A549 (cell line): ENCODE measurements around the gene MSL1. TPM values are rescaled to one million over a fixed set of nuclear protein-coding genes. Genes with fewer than 3 reads are reported as not detected.

Experiments
- ATAC-seq, 2 experiments: fragments of 200-7000 bp in 1 of 2; fragments of >200 bp in 1 of 2; cut with Nextera tagmentation in 1 of 2; cut with Tn5 transposase in 1 of 2; 3 replicates each; pipeline versions ENCODE4 v1.8.0 to v1.9.1; 2018 to 2020; ENCODE audit warnings: mild to moderate bottlenecking in 1 of 2, moderate library complexity in 1 of 2
- CTCF ChIA-PET: fragments of 300-600 bp; sonication (Branson Sonifier 250); formaldehyde crosslinking; extraction: SDS; loops from one replicate; lab custom pipeline; 2021; ENCODE audit warnings: antibody characterized with exemption, inconsistent platforms; lab: Yijun Ruan, JAX
- POLR2A ChIA-PET: fragments of 350-600 bp; formaldehyde crosslinking; extraction: SDS; loops from one replicate; lab custom pipeline; 2021; ENCODE audit warnings: antibody characterized with exemption, inconsistent platforms; lab: Yijun Ruan, JAX
- DNase-seq, 2 experiments: peaks; one replicate each; pipeline versions ENCODE4 v3.0.0 to v3.0.0-alpha.2; 2011 to 2016; ENCODE audit warnings: low read depth in 1 of 2, low spot score in 1 of 2
- FAIRE-seq: peaks from 2 replicates; lab custom pipeline; 2011; peaks lifted over from hg19 to GRCh38; lab: Jason Lieb, UNC
- H3K27ac ChIP-seq, 2 experiments: fragments of >200 bp; sonication (Bioruptor Twin); formaldehyde crosslinking; 3 replicates each; pipeline ENCODE4 v1.5.1; 2016 to 2017
- H3K4me1 ChIP-seq: fragments of >200 bp; sonication (Bioruptor Twin); formaldehyde crosslinking; 3 replicates; pipeline ENCODE4 v1.6.1; 2016
- H3K4me2 ChIP-seq: fragments of >200 bp; sonication (Bioruptor Twin); formaldehyde crosslinking; 3 replicates; pipeline ENCODE4 v1.6.1; 2016
- H3K4me3 ChIP-seq: fragments of >200 bp; sonication (Bioruptor Twin); formaldehyde crosslinking; 3 replicates; pipeline ENCODE4 v1.5.1; 2016
- H3K9me3 ChIP-seq: fragments of >200 bp; sonication (Bioruptor Twin); formaldehyde crosslinking; 3 replicates; pipeline ENCODE4 v1.6.1; 2016
- BHLHE40 ChIP-seq: IDR thresholded peaks from 2 replicates; pipeline ENCODE4 v1.6.1; 2012; ENCODE audit warnings: low read depth, low read length, inconsistent platforms
- CBX8 ChIP-seq: fragments of 200-600 bp; sonication (generic); IDR thresholded peaks from 2 replicates; pipeline ENCODE4 v1.6.1; 2016
- CHD4 ChIP-seq: fragments of 200-600 bp; sonication (generic); IDR thresholded peaks from 2 replicates; pipeline ENCODE4 v1.6.1; 2016; ENCODE audit warnings: antibody characterized with exemption, mild to moderate bottlenecking, borderline replicate concordance
- EHMT2 ChIP-seq: fragments of 200-600 bp; sonication (generic); IDR thresholded peaks from 2 replicates; pipeline ENCODE4 v1.6.1; 2016; ENCODE audit warnings: antibody characterized with exemption, low read depth, mild to moderate bottlenecking, moderate library complexity
- ESRRA ChIP-seq: fragments of 150-350 bp; IDR thresholded peaks from 2 replicates; pipeline ENCODE4 v1.6.1; 2014; ENCODE audit warnings: mild to moderate bottlenecking, low read length, borderline replicate concordance
- HDAC2 ChIP-seq: fragments of 200-600 bp; sonication (generic); IDR thresholded peaks from 2 replicates; pipeline ENCODE4 v1.6.1; 2016
- HOXB5 ChIP-seq: fragments of 250-450 bp; sonication (Bioruptor Pico); IDR thresholded peaks from 2 replicates; pipeline ENCODE4 v1.5.0; 2020; ENCODE audit warnings: mild to moderate bottlenecking, moderate library complexity
- JUN ChIP-seq, 2 experiments: fragments of >200 bp; sonication (Bioruptor Twin); formaldehyde crosslinking; IDR thresholded peaks; 2 replicates in 1 of 2; 3 replicates in 1 of 2; pipeline ENCODE4 v1.6.1; 2016 to 2017
- JUNB ChIP-seq: fragments of >200 bp; sonication (Bioruptor Twin); formaldehyde crosslinking; IDR thresholded peaks from 2 replicates; pipeline ENCODE4 v1.6.1; 2016
- KDM1A ChIP-seq: fragments of 200-600 bp; sonication (generic); IDR thresholded peaks from 2 replicates; pipeline ENCODE4 v1.6.1; 2016; ENCODE audit warnings: low read depth, mild to moderate bottlenecking
- MAFK ChIP-seq: fragments of 450-650 bp; IDR thresholded peaks from 2 replicates; pipeline ENCODE4 v1.6.1; 2014; ENCODE audit not compliant: partially characterized antibody
- MAZ ChIP-seq: fragments of 150-350 bp; IDR thresholded peaks from 2 replicates; pipeline ENCODE4 v1.6.1; 2014; ENCODE audit warnings: antibody characterized with exemption, low read depth, low read length, borderline replicate concordance
- MYC ChIP-seq: IDR thresholded peaks from 2 replicates; pipeline ENCODE4 v1.6.1; 2012; ENCODE audit warnings: mild to moderate bottlenecking, inconsistent platforms, low read length, improper control_type of control experiment, borderline replicate concordance
- NPAS2 ChIP-seq: fragments of 250-450 bp; sonication (Bioruptor Pico); IDR thresholded peaks from 2 replicates; pipeline ENCODE4 v1.8.0; 2022; ENCODE audit warnings: mild to moderate bottlenecking, moderate library complexity, borderline replicate concordance
- POLR2AphosphoS2 ChIP-seq: conservative IDR thresholded peaks from 2 replicates; pipeline ENCODE4 v1.6.1; 2012; ENCODE audit warnings: low read length, improper control_type of control experiment, inconsistent platforms
- RAD21 ChIP-seq, 2 experiments: fragments of >200 bp in 1 of 2; sonication (Bioruptor Twin) in 1 of 2; formaldehyde crosslinking in 1 of 2; IDR thresholded peaks in 1 of 2; conservative IDR thresholded peaks in 1 of 2; 2 replicates in 1 of 2; 3 replicates in 1 of 2; pipeline ENCODE4 v1.6.1; 2012 to 2018; ENCODE audit warnings: inconsistent platforms in 1 of 2
- SMC3 ChIP-seq: fragments of >200 bp; sonication (Bioruptor Twin); formaldehyde crosslinking; IDR thresholded peaks from 3 replicates; pipeline ENCODE4 v1.6.1; 2018; ENCODE audit warnings: inconsistent platforms
- SREBF2 ChIP-seq: fragments of 450-650 bp; IDR thresholded peaks from 2 replicates; pipeline ENCODE4 v1.6.1; 2014; ENCODE audit warnings: mild to moderate bottlenecking, moderate library complexity
- ZFP36 ChIP-seq: fragments of 450-650 bp; IDR thresholded peaks from 2 replicates; pipeline ENCODE4 v1.6.1; 2014; ENCODE audit warnings: borderline replicate concordance; ENCODE audit not compliant: partially characterized antibody
- WGBS: methylation state at CpG from one replicate; pipeline ENCODE4 v1.1.6; 2017; ENCODE audit errors: missing lambda C conversion rate; 5-methylcytosine and 5-hydroxymethylcytosine counted together
- polyA plus RNA-seq, 4 experiments: library from polyadenylated mRNA; depleted of rRNA in 3 of 4; stranded (reverse); fragments of >200 nt; fragmentation: RNase III in 1 of 4; extraction: RNeasy Plus Mini Kit Qiagen cat#74134 plus additional on column Dnase treatment in 1 of 4; gene quantifications; 2 replicates in 3 of 4; 3 replicates in 1 of 4; pipeline ENCODE4 v1.2.3, GENCODE V29; 2011 to 2017
- TF ChIP-seq, protein P1 (sequence below): fragments of >200 bp; sonication (Bioruptor Twin); formaldehyde crosslinking; IDR thresholded peaks from 3 replicates; pipeline ENCODE4 v1.6.1; 2016
- TF ChIP-seq, protein P2 (sequence below): fragments of 200-600 bp; sonication (generic); IDR thresholded peaks from 2 replicates; pipeline ENCODE4 v1.6.1; 2016; ENCODE audit warnings: antibody characterized with exemption, mild to moderate bottlenecking, moderate library complexity
- TF ChIP-seq, protein P3 (sequence below): fragments of 250-450 bp; sonication (Bioruptor Pico); IDR thresholded peaks from 2 replicates; pipeline ENCODE4 v1.5.0; 2020; ENCODE audit warnings: low read depth, mild to moderate bottlenecking, moderate library complexity
- TF ChIP-seq, protein P4 (sequence below): fragments of 150-350 bp; IDR thresholded peaks from 2 replicates; pipeline ENCODE4 v1.6.1; 2014; ENCODE audit warnings: low read depth, mild to moderate bottlenecking, low read length

The MSL1 gene
- polyA plus RNA-seq, 2 of the 4 experiments (the other 2 are of a cell fraction) = 64.8 to 95.1 TPM

DNA sequence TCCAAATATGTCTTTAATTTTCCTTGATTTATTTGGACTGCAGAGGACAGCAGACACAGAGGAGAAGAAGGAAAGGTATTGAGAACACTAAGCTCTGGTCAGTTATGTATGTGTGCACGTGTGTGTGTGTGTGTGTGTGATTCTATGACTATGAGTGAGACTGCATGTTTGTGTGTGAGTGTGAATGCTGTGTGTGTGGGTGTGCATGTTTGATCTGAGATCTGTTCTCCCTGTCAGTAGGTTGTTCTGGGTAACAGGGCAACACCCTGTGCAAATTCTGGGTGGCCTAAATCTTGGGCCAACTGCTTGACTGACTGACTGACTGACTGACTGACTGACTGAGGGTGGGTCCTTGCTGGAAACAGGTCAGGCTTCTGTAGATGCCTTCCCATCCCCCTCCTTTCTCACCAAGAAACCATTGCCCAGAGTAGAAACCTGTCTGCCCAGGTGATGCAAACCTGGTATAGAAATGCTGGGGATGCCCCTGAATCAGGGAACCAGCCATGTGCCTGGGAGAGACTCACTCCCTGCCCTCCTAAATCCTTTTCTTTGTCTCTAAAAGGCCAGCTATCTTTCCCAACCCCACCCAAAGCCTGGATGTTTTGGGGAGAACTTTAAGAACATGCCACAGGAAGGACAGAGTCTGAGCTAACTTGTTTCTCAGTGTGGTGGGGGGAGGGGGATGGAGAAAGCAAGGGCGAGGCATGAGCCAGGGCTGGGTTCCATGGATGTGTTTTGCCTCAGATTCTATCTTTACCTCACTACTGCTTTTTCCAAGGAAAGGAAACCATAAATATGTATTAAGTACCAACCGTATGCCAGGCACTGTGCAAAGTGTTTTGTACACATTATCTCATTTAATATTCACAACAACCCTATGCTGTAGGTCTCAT lies 16.9 kb upstream of the MSL1 start:
- no peak for FAIRE-seq
- CTCF ChIA-PET = interaction anchor here (0.6 to 12.1 kb wide), 14 partner anchors 9 to 1793 kb away, joined by 3 to 108 read pairs (median 4); partner anchors contain the start of gene MED24
- no peak for TF ChIP-seq POLR2AphosphoS2
- no peak for TF ChIP-seq SREBF2
- TF ChIP-seq MAFK = no peak
- TF ChIP-seq MYC = no peak
- TF ChIP-seq, protein P1, sequence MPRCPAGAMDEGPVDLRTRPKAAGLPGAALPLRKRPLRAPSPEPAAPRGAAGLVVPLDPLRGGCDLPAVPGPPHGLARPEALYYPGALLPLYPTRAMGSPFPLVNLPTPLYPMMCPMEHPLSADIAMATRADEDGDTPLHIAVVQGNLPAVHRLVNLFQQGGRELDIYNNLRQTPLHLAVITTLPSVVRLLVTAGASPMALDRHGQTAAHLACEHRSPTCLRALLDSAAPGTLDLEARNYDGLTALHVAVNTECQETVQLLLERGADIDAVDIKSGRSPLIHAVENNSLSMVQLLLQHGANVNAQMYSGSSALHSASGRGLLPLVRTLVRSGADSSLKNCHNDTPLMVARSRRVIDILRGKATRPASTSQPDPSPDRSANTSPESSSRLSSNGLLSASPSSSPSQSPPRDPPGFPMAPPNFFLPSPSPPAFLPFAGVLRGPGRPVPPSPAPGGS = no peak
- TF ChIP-seq ESRRA = no peak
- no peak for TF ChIP-seq NPAS2 (CRISPR knock-in tag)
- no peak for TF ChIP-seq BHLHE40
- TF ChIP-seq EHMT2 = no peak
- TF ChIP-seq, protein P2, sequence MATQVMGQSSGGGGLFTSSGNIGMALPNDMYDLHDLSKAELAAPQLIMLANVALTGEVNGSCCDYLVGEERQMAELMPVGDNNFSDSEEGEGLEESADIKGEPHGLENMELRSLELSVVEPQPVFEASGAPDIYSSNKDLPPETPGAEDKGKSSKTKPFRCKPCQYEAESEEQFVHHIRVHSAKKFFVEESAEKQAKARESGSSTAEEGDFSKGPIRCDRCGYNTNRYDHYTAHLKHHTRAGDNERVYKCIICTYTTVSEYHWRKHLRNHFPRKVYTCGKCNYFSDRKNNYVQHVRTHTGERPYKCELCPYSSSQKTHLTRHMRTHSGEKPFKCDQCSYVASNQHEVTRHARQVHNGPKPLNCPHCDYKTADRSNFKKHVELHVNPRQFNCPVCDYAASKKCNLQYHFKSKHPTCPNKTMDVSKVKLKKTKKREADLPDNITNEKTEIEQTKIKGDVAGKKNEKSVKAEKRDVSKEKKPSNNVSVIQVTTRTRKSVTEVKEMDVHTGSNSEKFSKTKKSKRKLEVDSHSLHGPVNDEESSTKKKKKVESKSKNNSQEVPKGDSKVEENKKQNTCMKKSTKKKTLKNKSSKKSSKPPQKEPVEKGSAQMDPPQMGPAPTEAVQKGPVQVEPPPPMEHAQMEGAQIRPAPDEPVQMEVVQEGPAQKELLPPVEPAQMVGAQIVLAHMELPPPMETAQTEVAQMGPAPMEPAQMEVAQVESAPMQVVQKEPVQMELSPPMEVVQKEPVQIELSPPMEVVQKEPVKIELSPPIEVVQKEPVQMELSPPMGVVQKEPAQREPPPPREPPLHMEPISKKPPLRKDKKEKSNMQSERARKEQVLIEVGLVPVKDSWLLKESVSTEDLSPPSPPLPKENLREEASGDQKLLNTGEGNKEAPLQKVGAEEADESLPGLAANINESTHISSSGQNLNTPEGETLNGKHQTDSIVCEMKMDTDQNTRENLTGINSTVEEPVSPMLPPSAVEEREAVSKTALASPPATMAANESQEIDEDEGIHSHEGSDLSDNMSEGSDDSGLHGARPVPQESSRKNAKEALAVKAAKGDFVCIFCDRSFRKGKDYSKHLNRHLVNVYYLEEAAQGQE = no peak
- TF ChIP-seq HDAC2 = no peak
- no peak for TF ChIP-seq CHD4
- TF ChIP-seq JUN (IDR thresholded peaks at IDR 0.05) = no peak
- no peak for TF ChIP-seq CBX8
- no peak for TF ChIP-seq HOXB5
- TF ChIP-seq JUNB = no peak
- Histone ChIP-seq H3K27ac (peak overlapping the region in 1 of 2 experiments; percentile 34; a peak in 4 of 6 replicates), H3K4me1 (peaks cover 55% of the 10 kb centered on the region), H3K4me3 (no peak overlapping the region), H3K4me2 (no peak overlapping the region), H3K9me3 (no peaks in the 10 kb centered on the region)
- POLR2A ChIA-PET = no interaction called here
- no peak for ATAC-seq
- no peak for DNase-seq
- WGBS = 72% methylated on average over 3 of the region's 3 CpGs

DNA sequence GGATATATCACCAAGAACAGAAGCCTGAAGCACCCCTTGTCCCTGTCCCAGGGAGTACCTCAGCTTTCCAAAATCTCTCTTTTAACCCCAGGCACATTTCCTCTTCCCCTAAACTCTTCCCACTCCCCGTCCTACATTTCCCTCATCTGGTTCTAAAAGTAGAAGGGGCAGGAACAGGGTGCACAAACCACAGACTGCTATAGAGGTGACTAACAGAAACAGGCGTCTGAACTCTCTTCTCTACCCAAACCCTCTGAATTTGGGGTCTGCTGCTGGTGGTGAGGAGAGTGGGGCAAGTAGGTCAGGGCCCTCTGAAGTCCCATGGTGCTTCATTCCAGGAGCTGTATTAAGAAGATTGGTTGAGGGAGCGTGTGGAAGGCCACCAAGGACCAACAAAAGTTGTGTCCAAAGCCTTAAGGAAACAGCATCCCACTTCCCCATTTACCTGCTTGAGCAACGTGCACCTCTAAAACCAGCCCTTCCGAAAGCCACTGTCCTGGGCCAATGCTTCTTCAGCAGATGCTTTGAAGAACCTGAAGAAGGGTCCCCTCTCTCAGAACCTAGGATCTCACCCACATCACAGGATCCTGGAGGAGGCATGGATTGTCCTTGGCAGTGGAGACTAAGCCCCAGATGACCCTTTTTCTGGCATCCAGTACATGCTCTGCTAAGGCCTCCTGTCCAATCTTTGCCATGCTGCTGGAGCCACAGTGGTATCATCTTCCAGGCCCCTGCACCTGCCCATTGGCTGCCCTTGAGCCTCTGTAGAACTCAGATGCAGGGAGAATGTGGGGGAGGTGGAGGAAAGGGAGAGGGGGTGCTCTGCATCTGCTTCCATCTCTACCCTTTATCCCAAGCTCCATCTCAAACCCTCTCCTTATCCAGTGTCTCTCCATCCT lies 15.7 kb upstream of the MSL1 start:
- ChIA-PET CTCF (interaction anchor here (0.6 to 3.7 kb wide), 19 partner anchors 8 to 146 kb away, joined by 3 to 20 read pairs (median 4); partner anchors contain the start of genes CSF3 and MED24), POLR2A (no interaction called here)
- Histone ChIP-seq H3K4me2 (no peak overlapping the region), H3K4me1 (peaks cover 63% of the 10 kb centered on the region), H3K27ac (no peak overlapping the region), H3K4me3 (no peak overlapping the region), H3K9me3 (no peaks in the 10 kb centered on the region)
- FAIRE-seq (no peak), ATAC-seq (no peak), DNase-seq (no peak)
- 83% methylated on average over 5 of the region's 5 CpGs for WGBS
- TF ChIP-seq ZFP36 (no peak), CBX8 (no peak), SMC3 (no peak), KDM1A (no peak), CHD4 (no peak), MAZ (no peak), MYC (no peak), RAD21 (conservative IDR thresholded peaks at IDR 0.05 in 1 of 2, IDR thresholded peaks at IDR 0.05 in 1 of 2) (no peak)
- TF ChIP-seq, protein P3, sequence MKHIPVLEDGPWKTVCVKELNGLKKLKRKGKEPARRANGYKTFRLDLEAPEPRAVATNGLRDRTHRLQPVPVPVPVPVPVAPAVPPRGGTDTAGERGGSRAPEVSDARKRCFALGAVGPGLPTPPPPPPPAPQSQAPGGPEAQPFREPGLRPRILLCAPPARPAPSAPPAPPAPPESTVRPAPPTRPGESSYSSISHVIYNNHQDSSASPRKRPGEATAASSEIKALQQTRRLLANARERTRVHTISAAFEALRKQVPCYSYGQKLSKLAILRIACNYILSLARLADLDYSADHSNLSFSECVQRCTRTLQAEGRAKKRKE (CRISPR knock-in tag) = no peak
- TF ChIP-seq, protein P4, sequence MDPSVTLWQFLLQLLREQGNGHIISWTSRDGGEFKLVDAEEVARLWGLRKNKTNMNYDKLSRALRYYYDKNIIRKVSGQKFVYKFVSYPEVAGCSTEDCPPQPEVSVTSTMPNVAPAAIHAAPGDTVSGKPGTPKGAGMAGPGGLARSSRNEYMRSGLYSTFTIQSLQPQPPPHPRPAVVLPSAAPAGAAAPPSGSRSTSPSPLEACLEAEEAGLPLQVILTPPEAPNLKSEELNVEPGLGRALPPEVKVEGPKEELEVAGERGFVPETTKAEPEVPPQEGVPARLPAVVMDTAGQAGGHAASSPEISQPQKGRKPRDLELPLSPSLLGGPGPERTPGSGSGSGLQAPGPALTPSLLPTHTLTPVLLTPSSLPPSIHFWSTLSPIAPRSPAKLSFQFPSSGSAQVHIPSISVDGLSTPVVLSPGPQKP = no peak
- TF ChIP-seq, protein P2 = no peak
